Upper lobe of left lung (tissue), 6 donors: ENCODE data around the gene CFAP299. TPM values are rescaled to one million over a fixed set of nuclear protein-coding genes. Genes with fewer than 3 reads are reported as not detected.

Experiments
- total RNA-seq, 6 donors: library from RNA; depleted of rRNA in 4 of 6; stranded (reverse); fragments of >200 nt in 4 of 6; gene quantifications; one replicate each; pipeline versions ENCODE4 v1.1.0 to v1.2.1, GENCODE V29; 2016 to 2021
- donor health status: DM: no; HTN: no; CAD: no; lungs with moderate emphysema.
- donor health status: DM: no; HTN: yes; CAD: no; lungs with severe emphysema.

CFAP299 gene
- total RNA-seq, 6 donors from 2014 or later: 0.46 to 31.6 (median 3.9) TPM

Other genes with a start within 250 kb of the CFAP299 start
- 1 to 10 TPM in 5 of 6 donors, under 1 TPM in 1; 0.11 to 3.3 (median 1.9) TPM for gene PRDM8, start 138.2 kb upstream of the CFAP299 start, total RNA-seq
- not detected for gene FGF5, start 69.1 kb upstream of the CFAP299 start, total RNA-seq